Medulla oblongata (tissue), 1 donor: Measurements from ENCODE around the gene TULP1.

Experiments
- DNase-seq: peaks from one replicate; pipeline ENCODE4 v3.0.0-alpha.2; 2015; ENCODE audit errors: extremely low spot score

Gene TULP1

DNA sequence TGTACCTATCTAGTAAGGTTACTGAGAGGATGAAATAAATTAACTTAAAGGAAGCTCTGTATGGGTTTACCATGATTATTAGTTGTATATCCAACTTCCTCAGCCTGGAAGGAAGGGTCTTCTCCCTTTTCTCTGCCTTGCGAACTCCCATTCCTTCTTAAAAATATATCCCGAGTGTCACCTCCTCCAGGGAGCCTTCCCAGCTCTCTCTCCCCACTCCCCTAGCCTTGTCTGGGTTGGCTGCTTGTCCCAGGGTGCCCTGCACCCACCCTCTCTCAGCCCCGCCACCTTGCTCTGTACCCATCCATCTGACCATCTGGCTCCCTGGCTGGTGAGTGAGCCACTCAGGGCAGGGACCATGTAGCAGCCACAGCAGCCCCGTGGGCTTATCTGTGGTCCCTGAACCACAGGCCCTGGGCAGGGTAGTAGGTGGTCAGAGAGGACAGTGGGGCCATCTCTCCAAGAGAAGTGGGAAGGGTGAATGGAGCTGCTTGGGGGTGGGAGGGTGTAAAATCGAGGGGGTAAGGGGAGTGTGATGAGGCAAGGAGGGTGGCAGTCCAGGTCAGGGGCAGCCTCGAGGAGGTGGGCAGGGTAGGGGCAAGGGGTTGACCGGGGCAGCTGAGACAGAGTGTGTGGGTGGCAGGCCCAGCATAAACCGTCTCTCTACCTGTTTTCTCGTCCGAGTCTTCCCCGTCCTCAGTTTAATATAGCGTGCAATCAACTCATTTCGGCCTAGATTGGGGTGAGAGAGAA, 28.6 kb downstream of the TULP1 start:
- no peak for DNase-seq

DNA sequence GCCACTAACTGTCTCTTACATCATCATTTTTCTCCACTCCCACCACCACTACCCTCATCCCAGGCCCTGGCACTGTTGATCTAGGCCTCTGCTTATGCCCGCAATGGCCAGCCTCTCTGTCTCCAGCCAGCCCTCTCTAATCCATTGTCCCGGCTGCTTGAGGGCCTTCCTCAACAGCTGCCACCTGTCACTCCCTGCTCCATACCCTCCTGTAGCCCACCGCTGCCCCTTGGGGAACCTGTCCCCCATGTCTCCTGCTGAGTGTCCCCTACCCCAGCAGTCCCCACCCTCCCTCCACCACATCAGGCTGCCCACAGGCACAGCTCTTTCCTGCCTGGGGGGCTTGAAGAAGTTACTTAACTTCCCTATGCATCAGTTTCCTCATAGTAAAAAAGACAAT, 29.2 kb downstream of the TULP1 start:
- DNase-seq, result no peak

DNA sequence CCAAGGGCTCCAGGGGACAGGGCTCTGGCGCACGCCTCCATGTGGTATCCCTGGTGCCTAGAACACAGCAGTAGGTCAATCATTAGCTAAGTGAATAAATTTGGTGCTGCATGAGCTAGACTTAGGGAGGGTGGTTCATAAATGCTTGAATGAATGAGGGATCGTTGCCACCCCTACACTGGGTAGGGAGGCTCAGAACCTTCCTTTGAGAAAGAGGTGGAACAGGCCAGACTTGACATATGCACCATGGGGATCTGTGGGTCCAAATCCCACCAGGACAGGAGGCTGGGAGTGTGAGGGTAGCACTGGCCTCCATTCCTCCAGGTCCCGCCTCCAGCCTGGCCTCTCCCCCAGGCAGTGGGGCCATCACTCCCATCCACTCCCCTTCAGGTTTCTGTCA, 29.6 kb downstream of the TULP1 start:
- DNase-seq, result no peak

DNA sequence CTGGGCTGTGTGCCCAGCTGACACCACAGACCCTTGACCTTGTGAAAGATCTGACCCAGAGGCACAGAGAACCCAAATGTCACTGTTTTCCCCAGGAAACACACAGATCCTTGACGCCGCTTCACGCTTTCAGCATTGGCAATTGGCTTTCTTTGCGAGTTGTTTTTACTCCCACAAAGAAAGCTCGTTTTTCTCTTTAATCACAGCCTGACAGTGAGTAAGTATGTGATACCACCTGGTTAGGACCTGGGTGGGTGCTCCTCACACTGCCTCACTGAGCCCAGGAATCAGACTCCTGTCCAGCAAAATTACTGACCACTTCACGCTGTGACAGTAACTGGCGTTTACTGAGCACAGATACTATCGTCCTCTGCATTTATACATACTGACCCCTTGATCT, 31.5 kb downstream of the TULP1 start:
- no peak for DNase-seq

DNA sequence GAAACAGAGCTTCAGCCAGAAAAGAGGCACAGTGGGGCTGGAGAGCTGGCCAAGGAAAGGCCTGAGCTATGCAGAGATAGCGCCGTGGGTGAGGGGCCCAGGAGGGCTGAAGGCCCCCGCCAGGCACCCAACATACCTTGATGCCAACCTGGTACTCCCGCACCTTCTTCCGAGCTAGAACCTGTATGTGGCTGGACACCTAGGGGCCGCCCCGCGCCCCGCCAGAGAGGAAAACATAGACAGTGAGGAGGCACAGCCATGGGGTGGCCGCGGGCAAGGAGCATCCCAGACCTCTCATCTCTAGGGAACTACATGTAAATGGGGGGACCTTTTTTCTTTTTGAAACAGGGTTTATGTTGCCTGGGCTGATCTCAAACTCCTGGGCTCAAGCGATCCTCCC, 32.5 kb downstream of the TULP1 start:
- no peak for DNase-seq

DNA sequence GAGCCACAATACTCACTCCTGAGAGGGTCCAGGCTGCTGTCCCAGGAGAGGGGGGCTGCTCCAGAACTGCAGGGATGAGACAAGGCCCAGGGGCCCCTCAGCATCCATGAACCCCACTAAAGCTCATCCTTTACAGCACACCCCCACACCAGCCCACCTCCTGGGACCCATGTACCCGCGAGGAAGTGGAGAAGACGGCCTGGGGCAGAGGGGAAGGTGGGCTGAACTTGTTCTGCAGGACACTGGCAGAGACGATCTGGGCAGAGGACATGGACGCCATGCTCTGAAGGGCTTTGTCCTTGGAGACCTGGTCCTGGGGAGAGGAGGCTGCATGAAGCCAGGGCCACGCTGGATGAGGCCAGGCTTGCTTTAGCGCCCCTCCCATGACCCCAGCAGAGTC, 34.4 kb downstream of the TULP1 start:
- no peak for DNase-seq

DNA sequence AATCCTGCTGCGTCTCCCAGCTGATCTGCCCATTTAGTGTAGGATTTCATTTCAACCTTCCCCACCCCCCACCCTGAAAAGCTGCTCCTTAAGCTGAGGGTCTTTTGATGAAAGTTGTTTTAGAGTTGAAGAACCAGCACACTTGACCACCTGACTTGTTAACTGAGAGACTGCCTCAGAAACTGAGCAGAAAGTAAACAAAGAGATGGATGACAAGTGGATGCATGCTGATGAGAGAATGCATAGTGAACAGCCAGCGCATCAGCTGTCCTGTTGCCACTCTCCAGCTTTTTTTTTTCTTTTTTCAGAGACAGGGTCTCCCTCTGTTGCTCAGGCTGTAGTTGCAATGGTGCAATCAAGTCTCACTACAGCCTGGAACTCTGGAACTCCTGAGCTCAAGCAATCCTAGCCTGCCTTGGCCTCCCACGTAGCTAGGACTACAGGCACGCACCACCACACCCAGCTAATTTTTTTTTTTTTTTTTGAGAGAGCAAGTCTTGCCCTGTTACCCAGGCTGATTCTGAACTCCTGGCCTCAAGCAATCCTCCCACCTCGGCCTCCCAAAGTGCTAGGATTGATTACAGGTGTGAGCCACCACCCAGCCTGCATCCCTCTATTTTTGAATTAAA, 35.0 kb downstream of the TULP1 start:
- DNase-seq, result no peak

DNA sequence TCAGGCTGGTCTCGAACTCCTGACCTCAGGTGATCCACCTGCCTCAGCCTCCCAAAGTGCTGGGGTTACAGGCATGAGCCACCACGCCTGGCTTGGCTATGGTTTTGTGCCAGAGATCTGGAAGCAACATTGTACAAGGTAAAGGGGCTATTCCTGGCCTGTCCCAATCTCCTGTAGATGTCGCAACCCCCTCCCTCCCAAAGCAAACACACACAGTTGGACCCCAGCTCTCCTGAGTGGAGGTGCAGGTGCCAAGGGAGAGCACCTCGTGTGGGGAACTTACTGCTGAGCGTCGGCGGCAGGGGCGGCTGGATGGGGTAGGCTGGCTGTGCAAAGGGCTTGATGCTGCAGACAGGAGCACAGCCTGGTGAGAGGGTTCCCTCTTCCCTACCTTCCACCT, 35.7 kb downstream of the TULP1 start:
- DNase-seq, result no peak

DNA sequence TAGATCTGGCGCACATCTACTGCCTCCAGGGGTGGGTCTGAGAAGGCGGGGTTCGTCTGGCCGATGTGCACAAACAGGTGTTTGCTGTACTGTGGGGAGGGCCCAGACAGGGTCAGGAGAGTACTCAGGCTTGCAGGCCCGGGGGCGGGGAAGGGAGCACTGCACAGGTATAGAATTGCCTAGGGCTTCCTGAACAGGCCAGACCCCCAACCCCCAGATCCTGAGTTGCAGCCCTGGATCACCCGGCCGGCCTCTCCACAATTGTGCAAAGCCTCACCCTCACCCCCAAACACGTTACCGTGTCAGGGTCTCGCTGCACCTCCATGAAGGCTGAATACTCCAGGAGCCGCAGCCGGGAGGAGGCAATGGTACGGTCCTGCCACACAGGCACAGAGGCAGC, 36.7 kb downstream of the TULP1 start:
- DNase-seq, result no peak

DNA sequence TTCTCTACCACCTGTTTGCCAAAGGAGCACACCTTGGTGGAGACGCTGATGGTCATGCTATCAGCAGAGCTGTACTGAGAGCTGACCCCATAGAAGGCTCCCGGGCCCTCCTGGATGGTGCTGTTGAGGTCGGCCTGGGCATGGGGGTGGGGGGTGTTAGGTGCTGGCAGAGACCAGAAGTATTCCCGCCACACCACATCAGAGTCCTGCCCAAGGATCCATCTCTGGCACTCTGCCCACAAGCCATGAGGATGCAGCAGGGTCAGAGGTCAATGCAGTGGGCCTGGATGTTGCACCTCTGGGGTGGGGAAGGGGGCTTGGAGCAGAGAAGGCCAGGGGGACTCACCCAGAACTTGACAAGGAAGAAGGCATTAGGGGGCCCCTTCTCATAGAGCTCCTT, 37.1 kb downstream of the TULP1 start:
- DNase-seq, result no peak

DNA sequence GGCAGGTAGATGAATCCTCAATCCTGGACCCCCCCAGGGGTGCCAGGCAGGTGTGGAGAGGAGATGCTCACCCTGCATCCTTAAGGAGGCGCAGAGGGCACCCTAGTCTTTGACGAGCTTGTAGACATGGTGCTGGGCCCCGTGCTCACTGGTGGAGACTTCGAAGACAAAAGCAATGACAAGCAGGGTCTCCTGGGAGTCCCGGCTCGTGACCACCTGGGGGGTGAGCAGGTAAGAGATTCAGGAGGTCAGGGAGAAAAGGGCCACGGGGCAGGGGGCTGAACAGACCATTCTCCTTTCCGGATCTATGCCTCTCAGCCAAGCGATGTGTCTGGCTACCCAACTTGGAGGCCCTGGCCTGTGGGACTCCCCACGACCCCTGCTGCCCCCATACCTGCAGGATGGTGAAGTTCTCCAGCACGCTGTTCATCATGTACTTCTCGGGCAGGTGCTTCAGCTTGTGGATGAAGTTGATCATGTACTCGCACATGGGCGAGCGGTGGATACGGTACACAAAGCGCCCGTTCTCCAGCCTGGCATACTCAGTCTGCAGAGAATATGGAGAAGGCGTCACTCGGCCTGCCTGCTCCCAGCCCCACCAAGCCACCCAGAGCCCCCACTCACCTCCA, 37.6 kb downstream of the TULP1 start:
- no peak for DNase-seq

DNA sequence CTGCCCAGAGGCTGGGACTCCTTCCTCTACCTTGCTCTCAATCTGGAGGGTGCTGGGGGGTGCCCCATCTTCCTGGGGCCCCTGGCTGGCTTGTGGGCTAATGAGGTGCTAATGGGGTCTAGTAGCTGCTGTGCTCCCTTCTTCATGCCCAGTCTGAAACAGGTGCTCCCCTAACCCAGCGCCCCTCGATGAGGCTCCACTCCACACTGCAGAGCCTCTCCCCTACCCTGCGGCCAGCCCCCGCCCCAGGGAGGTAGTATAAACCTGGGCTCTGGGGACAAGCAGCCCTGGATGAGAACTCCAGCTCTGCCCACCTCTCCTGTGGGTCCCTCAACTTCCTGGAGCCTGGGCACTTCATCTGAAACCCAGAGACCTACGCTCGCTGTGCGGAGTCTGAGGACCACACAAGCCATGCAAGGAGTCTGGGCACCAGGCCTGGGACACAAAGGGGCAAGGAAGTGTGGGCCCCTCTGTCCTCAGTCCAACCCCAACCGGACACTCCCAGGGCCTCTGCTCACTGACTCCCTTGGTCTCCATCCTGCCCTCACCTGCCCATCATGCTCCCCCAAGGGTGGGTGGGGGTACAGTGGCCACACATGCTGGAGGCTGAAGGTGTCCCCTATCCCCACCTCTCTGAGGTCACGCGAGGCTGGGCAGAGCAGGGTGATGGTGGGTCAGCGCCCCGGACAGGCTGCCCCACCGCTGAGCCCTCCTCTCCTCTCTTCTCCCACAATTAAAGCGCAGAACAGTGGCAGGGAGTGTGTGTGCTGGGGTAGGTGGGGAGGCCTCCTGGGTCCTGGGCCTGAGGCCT, 38.4 kb downstream of the TULP1 start:
- DNase-seq, result no peak

DNA sequence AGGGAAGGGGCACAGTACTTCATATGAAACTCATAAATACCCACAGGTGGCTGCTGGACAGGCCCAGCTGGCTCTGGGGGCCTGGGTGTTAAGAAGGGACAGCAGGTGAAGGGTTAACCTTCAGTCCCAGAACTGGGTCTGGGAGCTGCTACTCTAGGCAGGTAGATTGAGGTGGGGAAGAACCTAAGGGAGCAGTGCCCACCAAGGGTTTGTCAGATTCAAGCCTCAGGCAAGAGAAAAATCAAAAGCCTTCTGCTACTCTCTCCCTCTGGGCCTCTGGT, 38.9 kb downstream of the TULP1 start:
- no peak for DNase-seq

DNA sequence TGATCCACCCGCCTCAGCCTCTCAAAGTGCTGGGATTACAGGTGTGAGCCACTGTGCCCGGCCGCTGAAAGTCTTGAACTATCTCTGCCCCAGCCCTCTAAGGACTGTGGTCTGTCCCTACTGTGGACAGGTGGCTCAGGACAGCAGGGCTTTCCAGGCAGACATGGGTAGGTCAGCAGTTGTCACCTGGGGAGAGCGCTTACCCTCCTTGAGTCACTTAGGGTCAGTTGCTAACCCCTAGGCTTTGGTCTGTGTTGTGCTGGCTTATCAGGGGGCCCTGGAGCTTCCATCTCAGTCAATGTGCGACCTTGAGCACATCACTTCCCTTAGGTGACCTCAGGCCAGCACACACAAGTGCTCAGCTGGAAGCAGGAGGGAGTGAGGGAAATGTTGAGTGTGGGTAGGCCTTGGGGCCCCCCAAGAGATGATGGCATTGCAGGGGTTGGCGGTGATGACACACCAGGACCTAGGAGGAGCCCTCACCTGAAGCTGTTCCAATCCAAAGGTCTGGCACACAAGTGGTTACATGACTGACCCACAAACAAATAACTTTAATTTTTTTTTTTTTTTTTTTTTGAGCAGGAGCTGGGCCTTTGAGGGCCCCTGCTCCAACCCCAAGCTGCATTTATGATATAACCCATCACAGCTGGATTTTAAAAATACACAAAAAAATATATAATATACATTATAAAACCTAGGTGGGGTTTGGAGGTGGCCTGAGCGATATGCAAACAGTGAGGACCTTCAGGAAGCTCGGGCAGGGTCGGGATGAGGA, 39.4 kb downstream of the TULP1 start:
- DNase-seq, result no peak

DNA sequence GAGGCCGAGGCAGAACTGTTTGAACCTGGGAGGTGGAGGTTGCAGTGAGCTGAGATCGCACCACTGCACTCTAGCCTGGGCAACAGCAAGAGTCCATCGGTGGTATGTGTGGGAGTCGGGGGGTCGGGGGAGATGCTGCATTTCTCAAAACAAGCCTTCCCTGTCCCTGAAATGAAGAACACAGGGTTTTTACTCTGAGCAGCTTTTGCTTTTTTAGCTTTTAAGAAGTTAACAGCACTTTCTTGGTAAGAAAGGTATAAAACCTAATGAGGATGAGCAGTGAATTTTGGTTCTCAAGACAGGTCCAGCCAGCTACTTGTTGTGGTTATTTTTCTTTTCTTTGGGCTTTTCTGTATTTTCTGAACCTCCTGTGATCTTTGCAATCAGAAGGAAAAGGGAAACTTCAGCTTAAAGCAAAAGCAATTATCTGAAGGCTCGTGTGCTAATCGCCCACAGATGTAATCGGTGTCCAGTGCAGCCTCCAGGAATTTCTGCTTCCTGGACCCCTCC, 40.8 kb downstream of the TULP1 start:
- DNase-seq, result no peak

DNA sequence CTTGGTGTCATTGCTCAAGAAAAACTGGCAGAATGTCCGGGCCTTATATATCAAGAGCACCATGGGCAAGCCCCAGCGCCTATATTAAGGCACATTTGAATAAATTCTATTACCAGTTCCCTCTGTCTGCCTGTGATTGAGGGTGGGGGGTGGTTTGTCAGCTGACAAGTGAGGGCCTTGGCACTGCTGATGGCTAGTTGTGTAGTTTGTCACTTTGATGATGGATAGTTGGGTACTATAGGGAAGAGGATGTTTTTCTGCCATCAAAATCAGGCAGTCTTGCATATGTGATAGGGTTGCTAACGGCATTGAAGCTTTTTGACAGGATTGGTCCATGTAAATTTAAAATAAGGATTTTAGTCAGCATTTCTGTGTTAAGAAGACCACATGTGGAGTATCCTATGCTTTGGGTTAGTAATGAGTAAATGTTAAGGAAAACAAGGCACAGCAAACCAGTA, 42.0 kb downstream of the TULP1 start:
- no peak for DNase-seq

DNA sequence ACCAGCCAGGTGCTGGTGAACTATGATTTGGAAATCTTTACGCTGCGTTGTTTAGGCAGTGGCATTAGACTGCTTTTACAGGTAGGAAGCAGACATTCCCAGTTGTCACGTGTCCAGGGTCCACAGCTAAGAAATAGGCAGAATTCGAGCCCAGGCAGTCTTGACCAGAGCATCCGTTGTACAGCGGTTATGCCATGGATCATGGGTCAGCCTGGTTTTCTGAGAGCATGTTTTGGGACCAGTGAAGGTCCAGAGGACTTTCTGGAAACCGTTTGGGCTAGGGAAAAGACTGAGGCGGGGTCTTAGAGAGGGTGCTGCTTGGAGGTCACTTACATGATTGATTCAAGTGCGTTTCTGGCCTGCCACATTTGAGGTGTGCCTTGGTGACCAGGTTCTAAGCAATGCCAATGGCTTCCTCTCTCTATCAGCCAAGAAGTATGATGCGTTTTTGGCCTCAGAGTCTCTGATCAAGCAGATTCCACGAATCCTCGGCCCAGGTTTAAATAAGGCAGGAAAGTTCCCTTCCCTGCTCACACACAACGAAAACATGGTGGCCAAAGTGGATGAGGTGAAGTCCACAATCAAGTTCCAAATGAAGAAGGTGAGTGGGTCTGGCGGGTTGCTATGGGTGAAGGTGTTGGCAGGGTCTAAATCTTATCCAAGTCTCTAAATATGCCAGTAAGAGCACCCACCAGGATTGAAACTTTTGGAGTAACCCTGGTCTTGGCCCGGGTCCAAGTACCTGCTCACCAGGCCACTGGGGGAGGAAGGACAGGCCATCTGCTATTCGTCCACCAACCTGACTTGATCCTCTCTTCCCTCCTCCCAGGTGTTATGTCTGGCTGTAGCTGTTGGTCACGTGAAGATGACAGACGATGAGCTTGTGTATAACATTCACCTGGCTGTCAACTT, 42.7 kb downstream of the TULP1 start:
- DNase-seq, result no peak

DNA sequence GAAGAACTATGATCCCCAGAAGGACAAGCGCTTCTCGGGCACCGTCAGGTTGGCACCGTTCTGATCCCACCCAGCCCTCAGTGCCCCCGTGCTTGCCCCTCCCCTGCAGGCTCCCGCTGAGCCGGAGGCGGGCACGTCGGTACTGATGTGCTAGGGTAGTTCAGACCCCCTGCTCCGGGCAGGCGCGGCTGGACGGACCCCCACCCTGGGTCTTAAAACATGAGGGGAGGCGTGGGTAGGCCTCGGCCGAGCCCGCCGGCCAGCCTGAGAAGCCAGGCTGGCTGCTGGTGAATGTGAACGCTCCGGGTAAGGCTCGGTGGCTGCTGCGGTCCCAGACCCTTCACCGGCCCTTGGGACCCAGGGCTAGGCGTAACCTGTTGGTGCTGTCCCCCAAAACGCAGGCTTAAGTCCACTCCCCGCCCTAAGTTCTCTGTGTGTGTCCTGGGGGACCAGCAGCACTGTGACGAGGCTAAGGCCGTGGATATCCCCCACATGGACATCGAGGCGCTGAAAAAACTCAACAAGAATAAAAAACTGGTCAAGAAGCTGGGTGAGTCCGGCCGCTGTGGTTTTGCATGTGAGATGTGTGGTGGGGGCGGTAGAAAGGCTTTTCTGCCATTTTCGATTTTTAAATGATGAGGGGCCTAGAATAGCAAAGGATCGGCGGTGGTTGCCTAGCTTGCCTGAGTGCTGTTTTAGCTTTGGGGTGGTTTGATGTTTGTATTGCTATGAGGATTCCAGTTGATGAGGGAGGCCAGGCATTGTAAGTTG, 43.5 kb downstream of the TULP1 start:
- DNase-seq, result peak; percentile 39

DNA sequence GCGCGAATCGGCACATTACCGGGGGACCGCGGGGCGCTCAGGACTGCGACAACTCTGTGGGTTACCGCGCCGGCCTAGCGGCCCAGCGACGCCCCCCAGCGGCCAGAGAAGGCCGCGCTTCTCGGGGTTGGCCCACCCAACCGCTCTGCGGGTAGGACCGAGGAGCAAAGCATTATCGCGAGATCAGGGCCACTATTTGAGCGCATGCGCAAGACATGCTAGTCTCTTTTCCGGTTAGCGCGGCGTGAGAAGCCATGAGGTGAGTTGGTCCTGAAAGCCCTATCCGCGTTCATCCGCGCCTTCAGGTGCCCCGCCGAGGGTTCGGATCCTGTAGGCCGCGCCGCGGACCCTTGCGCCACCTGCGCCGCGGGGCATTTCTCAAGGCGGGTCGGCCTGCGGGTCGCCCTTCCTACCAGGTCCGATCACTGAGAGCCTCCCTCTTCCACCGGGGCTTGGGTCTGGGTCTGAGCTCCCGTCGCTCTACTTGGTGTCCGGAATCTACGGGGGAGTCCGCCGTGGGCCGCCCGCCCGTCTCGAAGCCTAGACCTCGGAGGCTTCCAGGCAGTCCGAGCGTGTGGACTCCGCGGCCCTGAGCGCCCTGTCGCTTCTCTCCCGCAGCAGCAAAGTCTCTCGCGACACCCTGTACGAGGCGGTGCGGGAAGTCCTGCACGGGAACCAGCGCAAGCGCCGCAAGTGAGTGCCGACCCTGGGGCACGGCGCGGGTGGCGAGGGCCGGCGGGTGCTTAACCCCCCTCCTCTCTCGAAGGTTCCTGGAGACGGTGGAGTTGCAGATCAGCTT, 44.3 kb downstream of the TULP1 start, which contains the start of gene RPL10A:
RPL10A (plus strand) TSS at position 221 of the 799 bp plus-strand sequence; CDS start at position 255, 34 bp downstream.
- peak; percentile 99 for DNase-seq
